NB4 (cell line): Measurements from ENCODE around the gene CTCF.

Experiments used
- CTCF ChIP-seq: IDR thresholded peaks from one replicate; pipeline ENCODE4 v1.5.1; 2012; ENCODE audit warnings: low read depth, low read length
- MAX ChIP-seq: IDR thresholded peaks from 2 replicates; pipeline ENCODE4 v1.6.1; 2011; ENCODE audit warnings: low read depth, low read length
- POLR2A ChIP-seq: IDR thresholded peaks from 2 replicates; pipeline ENCODE4 v1.6.1; 2011; ENCODE audit warnings: mild to moderate bottlenecking; ENCODE audit not compliant: insufficient read length; ENCODE audit errors: extremely low read depth

DNA sequence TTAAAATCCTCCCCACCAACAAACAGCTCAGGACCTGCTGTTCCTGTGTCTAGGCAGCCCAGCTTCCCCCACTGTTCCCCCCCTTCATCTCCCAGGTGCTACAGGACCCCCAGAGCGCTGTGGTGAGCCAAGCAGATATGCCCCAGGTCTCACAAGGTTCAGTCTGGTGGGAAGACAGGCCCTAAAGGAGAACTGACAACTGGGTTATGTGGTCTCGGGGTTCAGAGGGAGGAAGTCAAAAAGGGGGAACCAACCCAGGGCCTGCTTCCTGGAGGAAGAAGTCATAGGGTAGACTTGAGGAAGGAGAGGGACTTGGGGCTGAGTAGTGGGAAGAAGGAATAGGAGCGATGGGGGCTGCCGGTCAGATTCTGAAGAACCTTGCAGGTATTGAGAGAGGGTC, 31.1 kb upstream of the CTCF start:
- TF ChIP-seq MAX, result no peak
- TF ChIP-seq POLR2A, result no peak
- TF ChIP-seq CTCF, result no peak
